Suprapubic skin (tissue), 4 donors: ENCODE data around the gene CACNA1A. TPM values are rescaled to one million over a fixed set of nuclear protein-coding genes. Genes with fewer than 3 reads are reported as not detected.

Source experiments
- DNase-seq, 2 donors: peaks; one replicate each; pipeline ENCODE4 v3.0.0-alpha.2; 2019; ENCODE audit warnings: low spot score in 2 of 2
- H3K27ac ChIP-seq: fragments of 200-600 bp; sonication (generic); one replicate; pipeline ENCODE4 v1.5.1; 2019
- H3K27me3 ChIP-seq: fragments of 200-600 bp; sonication (generic); one replicate; pipeline ENCODE4 v1.5.1; 2019
- H3K36me3 ChIP-seq: fragments of 200-600 bp; sonication (generic); one replicate; pipeline ENCODE4 v1.5.1; 2019
- H3K4me1 ChIP-seq: fragments of 200-600 bp; sonication (generic); one replicate; pipeline ENCODE4 v1.5.1; 2019
- H3K4me3 ChIP-seq: fragments of 200-600 bp; sonication (generic); one replicate; pipeline ENCODE4 v1.5.1; 2019; ENCODE audit warnings: mild to moderate bottlenecking
- H3K9me3 ChIP-seq: fragments of 200-600 bp; sonication (generic); one replicate; pipeline ENCODE4 v1.5.1; 2019
- CTCF ChIP-seq, 2 donors: fragments of 200-600 bp in 1 of 2; fragments of 450-650 bp in 1 of 2; sonication (generic) in 1 of 2; IDR thresholded peaks; one replicate each; pipeline ENCODE4 v1.5.1; 2016 to 2019; ENCODE audit warnings: antibody characterized with exemption in 2 of 2, mild to moderate bottlenecking in 1 of 2, moderate library complexity in 1 of 2
- EP300 ChIP-seq: sonication (generic); formaldehyde crosslinking; IDR thresholded peaks from one replicate; pipeline ENCODE4 v1.6.1; 2017; ENCODE audit warnings: antibody characterized with exemption
- POLR2A ChIP-seq, 2 donors: fragments of 450-650 bp; IDR thresholded peaks; one replicate each; pipeline ENCODE4 v1.6.1; 2017; ENCODE audit warnings: antibody characterized with exemption in 2 of 2, mild to moderate bottlenecking in 2 of 2, moderate library complexity in 2 of 2
- POLR2AphosphoS5 ChIP-seq, 3 donors: sonication (generic); formaldehyde crosslinking; IDR thresholded peaks; one replicate each; pipeline ENCODE4 v1.6.1; 2017; ENCODE audit warnings: antibody characterized with exemption in 3 of 3
- WGBS: methylation state at CpG from one replicate; pipeline ENCODE4 v1.1.5; 2018; 5-methylcytosine and 5-hydroxymethylcytosine counted together
- total RNA-seq, 4 donors: library from RNA; depleted of rRNA; stranded (reverse); fragments of >200 nt; gene quantifications; one replicate each; pipeline ENCODE4 v1.1.0, GENCODE V29; 2016

Gene CACNA1A
- total RNA-seq, 4 donors from 2014 or later, result 0.26 to 0.42 (median 0.35) TPM

- Histone ChIP-seq H3K4me3 (no peak overlapping the region), H3K27me3 (no peaks in the 10 kb centered on the region), H3K36me3 (no peaks in the 10 kb centered on the region), H3K27ac (no peak overlapping the region), H3K4me1 (no peaks in the 10 kb centered on the region), H3K9me3 (no peaks in the 10 kb centered on the region)
- DNase-seq, result no peak
- 82% methylated on average over 2 of the region's 2 CpGs for WGBS
- TF ChIP-seq POLR2AphosphoS5 (IDR thresholded peaks at IDR 0.05), result no peak
These were observed 192.4 kb downstream of the CACNA1A start for GRCh38 chr19:13313875-13314274.

GRCh38 chr19:13309864-13310263, 196.4 kb downstream of the CACNA1A start:
- peaks cover 5% of the 10 kb centered on the region for H3K27me3 ChIP-seq
- H3K36me3 ChIP-seq, result no peaks in the 10 kb centered on the region
- H3K27ac ChIP-seq, result no peak overlapping the region
- DNase-seq, result no peak
- no peak for TF ChIP-seq POLR2A (IDR thresholded peaks at IDR 0.05)
- no peak for TF ChIP-seq POLR2AphosphoS5 (IDR thresholded peaks at IDR 0.05)
- TF ChIP-seq EP300, result no peak
- no peak for TF ChIP-seq CTCF (IDR thresholded peaks at IDR 0.05)
- H3K4me1 ChIP-seq, result no peaks in the 10 kb centered on the region
- H3K9me3 ChIP-seq, result no peaks in the 10 kb centered on the region
- H3K4me3 ChIP-seq, result no peak overlapping the region
- 77% methylated on average over 8 of the region's 8 CpGs for WGBS

GRCh38 chr19:13303381-13304129, 202.7 kb downstream of the CACNA1A start:
- peaks cover 55% of the 10 kb centered on the region for H3K27me3 ChIP-seq
- no peaks in the 10 kb centered on the region for H3K9me3 ChIP-seq
- no peak for DNase-seq
- H3K36me3 ChIP-seq, result no peaks in the 10 kb centered on the region
- no peaks in the 10 kb centered on the region for H3K4me1 ChIP-seq
- TF ChIP-seq POLR2A (IDR thresholded peaks at IDR 0.05) (no peak), CTCF (IDR thresholded peaks at IDR 0.05) (no peak), POLR2AphosphoS5 (IDR thresholded peaks at IDR 0.05) (no peak), EP300 (no peak)
- H3K27ac ChIP-seq, result no peak overlapping the region
- 74% methylated on average over 22 of the region's 24 CpGs for WGBS
- H3K4me3 ChIP-seq, result no peak overlapping the region

GRCh38 chr19:13302526-13303270, 203.6 kb downstream of the CACNA1A start:
- 31% methylated on average over 11 of the region's 12 CpGs for WGBS
- no peaks in the 10 kb centered on the region for H3K9me3 ChIP-seq
- no peaks in the 10 kb centered on the region for H3K4me1 ChIP-seq
- TF ChIP-seq POLR2A (IDR thresholded peaks at IDR 0.05) (no peak), EP300 (no peak), CTCF (IDR thresholded peaks at IDR 0.05) (no peak)
- H3K27me3 ChIP-seq, result peaks cover 61% of the 10 kb centered on the region
- H3K36me3 ChIP-seq, result no peaks in the 10 kb centered on the region
- H3K27ac ChIP-seq, result no peak overlapping the region
- no peak for DNase-seq
- H3K4me3 ChIP-seq, result no peak overlapping the region

GRCh38 chr19:13301627-13302334, 204.5 kb downstream of the CACNA1A start:
- H3K4me1 ChIP-seq, result no peaks in the 10 kb centered on the region
- no peak for TF ChIP-seq CTCF (IDR thresholded peaks at IDR 0.05)
- no peak for TF ChIP-seq POLR2A (IDR thresholded peaks at IDR 0.05)
- TF ChIP-seq POLR2AphosphoS5 (IDR thresholded peaks at IDR 0.05), result no peak
- no peak for TF ChIP-seq EP300
- no peaks in the 10 kb centered on the region for H3K9me3 ChIP-seq
- no peak overlapping the region for H3K27ac ChIP-seq
- DNase-seq, result no peak
- no peak overlapping the region for H3K4me3 ChIP-seq
- H3K27me3 ChIP-seq, result peaks cover 61% of the 10 kb centered on the region
- 71% methylated on average over 10 of the region's 10 CpGs for WGBS
- H3K36me3 ChIP-seq, result no peaks in the 10 kb centered on the region
